Mesothelial cell of epicardium (in vitro differentiated cells): ENCODE measurements around the gene CENPO. TPM values are rescaled to one million over a fixed set of nuclear protein-coding genes. Genes with fewer than 3 reads are reported as not detected.

Experiments used
- DNase-seq, 2 experiments: peaks; one replicate each; pipeline ENCODE4 v3.0.0; 2021; ENCODE audit warnings: low spot score in 2 of 2; ENCODE audit not compliant: unreplicated experiment in 2 of 2
- H3K27ac Mint-ChIP-seq: 2 replicates; pipeline ENCODE4 v1.8.0; 2021; ENCODE audit warnings: mixed read lengths
- H3K27me3 Mint-ChIP-seq: 2 replicates; pipeline ENCODE4 v1.8.0; 2021; ENCODE audit warnings: low read depth, mixed read lengths
- H3K36me3 Mint-ChIP-seq: 2 replicates; pipeline ENCODE4 v1.8.0; 2021; ENCODE audit warnings: mixed read lengths
- H3K4me1 Mint-ChIP-seq: 2 replicates; pipeline ENCODE4 v1.8.0; 2021; ENCODE audit warnings: mixed read lengths
- H3K4me3 Mint-ChIP-seq: 2 replicates; pipeline ENCODE4 v1.8.0; 2021; ENCODE audit warnings: mild to moderate bottlenecking, moderate library complexity, mixed read lengths
- H3K9me3 Mint-ChIP-seq: 2 replicates; pipeline ENCODE4 v1.8.0; 2021; ENCODE audit warnings: mixed read lengths
- CTCF ChIP-seq: fragments of 200-600 bp; sonication (generic); IDR thresholded peaks from one replicate; pipeline ENCODE4 v1.5.0; 2021; ENCODE audit warnings: antibody characterized with exemption; ENCODE audit not compliant: unreplicated experiment
- total RNA-seq: library from RNA; stranded (reverse); gene quantifications from 3 replicates; pipeline ENCODE4 v1.2.1, GENCODE V29; 2021

CENPO gene
- total RNA-seq, 1 donor from 2014 or later: 18.8 TPM

GRCh38 chr2:24840164-24840869 is 47.1 kb downstream of the CENPO start:
- Mint-ChIP-seq H3K9me3 (no peaks in the 10 kb centered on the region), H3K36me3 (peaks cover 12% of the 10 kb centered on the region), H3K4me1 (no peaks in the 10 kb centered on the region), H3K27ac (no peak overlapping the region), H3K27me3 (no peaks in the 10 kb centered on the region), H3K4me3 (no peak overlapping the region)
- no peak for TF ChIP-seq CTCF
- DNase-seq: no peak

- no peaks in the 10 kb centered on the region for H3K9me3 Mint-ChIP-seq
- no peak for DNase-seq
- no peak overlapping the region for H3K4me3 Mint-ChIP-seq
These were observed 48.0 kb downstream of the CENPO start for GRCh38 chr2:24840962-24841945.

GRCh38 chr2:24842081-24843050 is 49.1 kb downstream of the CENPO start:
- Mint-ChIP-seq H3K27me3 (no peaks in the 10 kb centered on the region), H3K9me3 (peaks cover 3% of the 10 kb centered on the region), H3K27ac (no peak overlapping the region), H3K4me3 (no peak overlapping the region), H3K4me1 (no peaks in the 10 kb centered on the region), H3K36me3 (peaks cover 9% of the 10 kb centered on the region)
- no peak for TF ChIP-seq CTCF
- no peak for DNase-seq

More at GRCh38 chr2:24840962-24841945, 48.0 kb downstream of the CENPO start:
- H3K27ac Mint-ChIP-seq: no peak overlapping the region
- H3K36me3 Mint-ChIP-seq: peaks cover 9% of the 10 kb centered on the region
- no peaks in the 10 kb centered on the region for H3K4me1 Mint-ChIP-seq
- no peak for TF ChIP-seq CTCF
- H3K27me3 Mint-ChIP-seq: no peaks in the 10 kb centered on the region

- no peak overlapping the region for H3K4me3 Mint-ChIP-seq
- H3K27ac Mint-ChIP-seq: no peak overlapping the region
- no peak for TF ChIP-seq CTCF
- no peaks in the 10 kb centered on the region for H3K4me1 Mint-ChIP-seq
- H3K36me3 Mint-ChIP-seq: peaks cover 10% of the 10 kb centered on the region
- H3K9me3 Mint-ChIP-seq: peaks cover 4% of the 10 kb centered on the region
- no peaks in the 10 kb centered on the region for H3K27me3 Mint-ChIP-seq
- DNase-seq: no peak
These were observed 50.2 kb downstream of the CENPO start for GRCh38 chr2:24843330-24843860.
